GM12872 (cell line): ENCODE results near the gene UPF3A.
A peak's percentile ranks its signal among the peaks of the same experiment; 100 is the strongest.

Source experiments
- CTCF ChIP-seq: IDR thresholded peaks from 3 replicates; pipeline ENCODE4 v1.5.1; 2011; ENCODE audit warnings: low read depth, mild to moderate bottlenecking, low read length, moderate library complexity; ENCODE audit not compliant: insufficient read depth

Gene UPF3A

GRCh38 chr13:114328034-114328433 is 46.6 kb downstream of the UPF3A start:
- TF ChIP-seq CTCF: no peak

GRCh38 chr13:114328595-114328994 is 47.2 kb downstream of the UPF3A start:
- no peak for TF ChIP-seq CTCF

GRCh38 chr13:114330086-114330485 is 48.7 kb downstream of the UPF3A start:
- TF ChIP-seq CTCF: no peak

GRCh38 chr13:114334305-114335053 is 53.1 kb downstream of the UPF3A start:
- TF ChIP-seq CTCF: no peak

- no peak for TF ChIP-seq CTCF
Observed at GRCh38 chr13:114338959-114339358, 57.6 kb downstream of the UPF3A start.

- peak; percentile 75 for TF ChIP-seq CTCF
Observed at GRCh38 chr13:114339857-114340534, 58.6 kb downstream of the UPF3A start.

- no peak for TF ChIP-seq CTCF
Observed at GRCh38 chr13:114341003-114341777, 59.8 kb downstream of the UPF3A start.
